Mesothelial cell of epicardium (in vitro differentiated cells): ENCODE results near the gene FXYD2. TPM values are rescaled to one million over a fixed set of nuclear protein-coding genes. Genes with fewer than 3 reads are reported as not detected.

ENCODE experiments used
- DNase-seq, 2 experiments: peaks; one replicate each; pipeline ENCODE4 v3.0.0; 2021; ENCODE audit warnings: low spot score in 2 of 2; ENCODE audit not compliant: unreplicated experiment in 2 of 2
- H3K27ac Mint-ChIP-seq: 2 replicates; pipeline ENCODE4 v1.8.0; 2021; ENCODE audit warnings: mixed read lengths
- H3K27me3 Mint-ChIP-seq: 2 replicates; pipeline ENCODE4 v1.8.0; 2021; ENCODE audit warnings: low read depth, mixed read lengths
- H3K36me3 Mint-ChIP-seq: 2 replicates; pipeline ENCODE4 v1.8.0; 2021; ENCODE audit warnings: mixed read lengths
- H3K4me1 Mint-ChIP-seq: 2 replicates; pipeline ENCODE4 v1.8.0; 2021; ENCODE audit warnings: mixed read lengths
- H3K4me3 Mint-ChIP-seq: 2 replicates; pipeline ENCODE4 v1.8.0; 2021; ENCODE audit warnings: mild to moderate bottlenecking, moderate library complexity, mixed read lengths
- H3K9me3 Mint-ChIP-seq: 2 replicates; pipeline ENCODE4 v1.8.0; 2021; ENCODE audit warnings: mixed read lengths
- CTCF ChIP-seq: fragments of 200-600 bp; sonication (generic); IDR thresholded peaks from one replicate; pipeline ENCODE4 v1.5.0; 2021; ENCODE audit warnings: antibody characterized with exemption; ENCODE audit not compliant: unreplicated experiment
- total RNA-seq: library from RNA; stranded (reverse); gene quantifications from 3 replicates; pipeline ENCODE4 v1.2.1, GENCODE V29; 2021

The FXYD2 gene
- total RNA-seq, 1 donor from 2014 or later = 6.3 TPM

GRCh38 chr11:117790279-117790678 lies 34.3 kb downstream of the FXYD2 start:
- no peak for DNase-seq
- H3K36me3 Mint-ChIP-seq = no peaks in the 10 kb centered on the region
- no peak overlapping the region for H3K4me3 Mint-ChIP-seq
- H3K9me3 Mint-ChIP-seq = no peaks in the 10 kb centered on the region
- H3K4me1 Mint-ChIP-seq = peaks cover 11% of the 10 kb centered on the region
- no peak overlapping the region for H3K27ac Mint-ChIP-seq
- H3K27me3 Mint-ChIP-seq = peaks cover 99% of the 10 kb centered on the region
- TF ChIP-seq CTCF = no peak

GRCh38 chr11:117789241-117789640 lies 35.3 kb downstream of the FXYD2 start:
- H3K9me3 Mint-ChIP-seq = no peaks in the 10 kb centered on the region
- H3K36me3 Mint-ChIP-seq = no peaks in the 10 kb centered on the region
- no peak overlapping the region for H3K4me3 Mint-ChIP-seq
- H3K27ac Mint-ChIP-seq = no peak overlapping the region
- TF ChIP-seq CTCF = no peak
- no peak for DNase-seq
- peaks cover 8% of the 10 kb centered on the region for H3K4me1 Mint-ChIP-seq
- H3K27me3 Mint-ChIP-seq = peaks cover 99% of the 10 kb centered on the region

GRCh38 chr11:117786135-117786870 lies 38.2 kb downstream of the FXYD2 start:
- no peak for DNase-seq
- peaks cover 98% of the 10 kb centered on the region for H3K27me3 Mint-ChIP-seq
- H3K9me3 Mint-ChIP-seq = no peaks in the 10 kb centered on the region
- H3K4me3 Mint-ChIP-seq = no peak overlapping the region
- H3K4me1 Mint-ChIP-seq = peaks cover 10% of the 10 kb centered on the region
- TF ChIP-seq CTCF = no peak
- H3K36me3 Mint-ChIP-seq = no peaks in the 10 kb centered on the region
- H3K27ac Mint-ChIP-seq = no peak overlapping the region

- Mint-ChIP-seq H3K4me3 (no peak overlapping the region), H3K4me1 (peaks cover 10% of the 10 kb centered on the region), H3K27me3 (peaks cover 97% of the 10 kb centered on the region), H3K9me3 (no peaks in the 10 kb centered on the region), H3K27ac (no peak overlapping the region), H3K36me3 (no peaks in the 10 kb centered on the region)
- no peak for DNase-seq
- no peak for TF ChIP-seq CTCF
Observed at GRCh38 chr11:117782101-117782500, 42.4 kb downstream of the FXYD2 start.

GRCh38 chr11:117781627-117782026 lies 42.9 kb downstream of the FXYD2 start:
- Mint-ChIP-seq H3K9me3 (no peaks in the 10 kb centered on the region), H3K36me3 (no peaks in the 10 kb centered on the region), H3K27ac (no peak overlapping the region), H3K4me1 (peaks cover 9% of the 10 kb centered on the region), H3K27me3 (peaks cover 98% of the 10 kb centered on the region), H3K4me3 (no peak overlapping the region)
- no peak for DNase-seq
- TF ChIP-seq CTCF = no peak
